ENCODE measurements around the gene RFFL.
"Not testable (repeated sequence)": the region's sequence is repeated elsewhere in the genome, so short reads cannot be mapped to it uniquely, and the experiment has no call there.

Gene RFFL

GRCh38 chr17:35046740-35047283 lies 16.7 kb downstream of the RFFL start:
- DNase-seq, result peak; percentile 13 to 86 (median 40)

- DNase-seq, result no peak
Observed at GRCh38 chr17:35046245-35046644, 17.3 kb downstream of the RFFL start.

- not testable (repeated sequence) for DNase-seq
Observed at GRCh38 chr17:35045458-35045979, 18.0 kb downstream of the RFFL start.

DNA sequence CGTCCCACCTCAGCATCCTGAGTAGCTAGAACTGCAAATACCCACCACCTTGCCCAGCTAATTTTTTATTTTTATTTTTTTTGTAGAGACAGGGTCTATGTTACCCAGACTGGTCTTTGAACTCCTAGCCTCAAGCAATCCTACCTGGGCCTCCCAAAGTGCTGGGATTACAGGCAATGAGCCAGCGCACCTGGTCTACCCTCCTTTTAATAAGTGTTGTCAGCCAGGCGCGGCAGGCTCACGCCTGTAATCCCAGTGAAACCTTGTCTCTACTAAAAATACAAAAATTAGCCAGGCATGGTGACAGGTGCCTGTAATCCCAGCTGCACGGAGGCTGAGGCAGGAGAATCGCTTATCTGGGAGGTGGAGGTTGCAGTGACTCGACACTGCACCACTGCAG lies 19.3 kb downstream of the RFFL start:
- no peak for DNase-seq

- DNase-seq, result no peak
Observed at GRCh38 chr17:35041390-35041789, 22.1 kb downstream of the RFFL start.

- DNase-seq, result no peak
Observed at GRCh38 chr17:35038453-35038852, 25.1 kb downstream of the RFFL start.

GRCh38 chr17:35030780-35031179 lies 32.7 kb downstream of the RFFL start:
- no peak for DNase-seq

- DNase-seq, result peak in 1 of 5 donors; percentile 9
Observed at GRCh38 chr17:35028531-35029262, 34.8 kb downstream of the RFFL start.

DNA sequence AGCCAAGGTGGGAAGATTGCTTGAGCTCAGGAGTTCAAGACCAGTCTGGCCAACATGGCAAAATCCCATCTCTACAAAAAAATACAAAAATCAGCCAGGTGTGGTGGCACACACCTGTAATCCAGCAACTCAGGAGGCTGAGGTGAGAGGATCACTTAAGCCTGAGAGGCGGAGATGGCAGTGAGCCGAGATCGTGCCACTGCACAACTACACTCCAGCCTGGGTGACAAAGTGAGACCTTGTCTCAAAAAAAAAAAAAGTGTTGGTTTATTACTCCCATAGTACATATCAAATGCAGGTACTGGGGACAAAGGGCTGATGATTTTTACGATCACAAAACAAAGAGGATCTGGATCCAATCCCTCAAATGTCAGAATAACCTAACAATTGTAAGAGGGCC lies 35.4 kb downstream of the RFFL start:
- DNase-seq, result not testable (repeated sequence)

DNA sequence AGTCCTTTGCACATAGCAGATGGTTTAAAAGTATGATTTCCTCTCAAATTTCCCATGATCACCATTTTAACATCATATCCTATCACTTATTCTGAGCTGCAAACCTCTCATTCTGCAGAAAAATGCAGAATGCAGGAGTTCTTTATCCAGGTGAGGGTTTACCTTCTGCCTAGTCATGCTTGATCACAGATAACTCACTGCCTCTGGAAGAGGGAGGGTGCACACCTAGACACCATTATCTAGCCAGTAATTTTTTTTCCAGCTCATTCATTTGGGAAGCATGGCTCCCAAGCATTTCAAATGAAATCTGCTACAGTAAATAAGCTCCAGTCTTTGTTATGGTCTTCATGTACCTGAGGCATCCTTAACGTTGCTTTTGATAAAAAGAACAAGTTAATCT lies 38.0 kb downstream of the RFFL start:
- DNase-seq, result no peak

- no peak for DNase-seq
Observed at GRCh38 chr17:35023538-35023937, 40.0 kb downstream of the RFFL start.

GRCh38 chr17:35022536-35023063 lies 40.9 kb downstream of the RFFL start:
- peak; percentile 41 to 89 (median 52) for DNase-seq

DNA sequence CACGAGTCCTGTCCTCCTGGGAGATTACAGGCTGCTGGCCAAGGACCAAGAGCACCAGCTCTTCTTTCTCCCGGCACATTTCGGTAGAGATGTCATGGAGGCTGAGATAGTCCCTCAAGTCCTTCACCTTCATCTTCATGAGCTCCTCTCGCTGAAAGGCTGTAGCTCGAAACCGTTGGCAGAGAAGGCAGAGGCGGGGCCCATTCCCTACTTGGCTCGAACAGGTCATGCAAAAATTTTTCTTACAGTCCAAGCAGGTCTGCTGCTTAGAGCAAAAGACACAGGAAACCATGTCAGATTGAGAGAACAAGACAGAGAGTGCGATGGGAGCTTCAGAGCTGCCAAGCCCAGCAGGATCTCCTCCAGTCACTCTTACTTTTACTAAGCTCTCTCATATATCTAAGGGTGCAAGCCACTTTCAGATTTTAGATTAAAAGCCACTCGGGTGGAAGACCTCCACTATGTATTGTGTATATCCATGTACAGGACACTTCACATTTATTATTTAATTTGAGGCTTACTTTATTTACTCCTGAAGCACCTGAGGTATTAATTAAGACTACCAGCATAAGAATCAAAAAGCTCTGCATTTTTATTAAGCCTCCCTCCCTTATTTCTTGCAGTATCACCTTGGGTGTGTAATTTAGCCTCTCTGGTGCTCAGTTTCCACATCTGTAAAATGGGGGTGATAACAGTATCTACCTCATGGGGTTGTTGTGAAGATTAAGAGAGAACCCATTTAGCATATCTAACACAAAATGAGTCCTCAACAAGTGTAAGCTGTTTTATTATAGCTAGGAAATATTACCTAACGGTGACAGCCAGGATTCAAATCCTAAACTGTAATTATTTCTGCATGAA lies 41.8 kb downstream of the RFFL start:
- DNase-seq, result peak in 1 of 5 donors; percentile 43

DNA sequence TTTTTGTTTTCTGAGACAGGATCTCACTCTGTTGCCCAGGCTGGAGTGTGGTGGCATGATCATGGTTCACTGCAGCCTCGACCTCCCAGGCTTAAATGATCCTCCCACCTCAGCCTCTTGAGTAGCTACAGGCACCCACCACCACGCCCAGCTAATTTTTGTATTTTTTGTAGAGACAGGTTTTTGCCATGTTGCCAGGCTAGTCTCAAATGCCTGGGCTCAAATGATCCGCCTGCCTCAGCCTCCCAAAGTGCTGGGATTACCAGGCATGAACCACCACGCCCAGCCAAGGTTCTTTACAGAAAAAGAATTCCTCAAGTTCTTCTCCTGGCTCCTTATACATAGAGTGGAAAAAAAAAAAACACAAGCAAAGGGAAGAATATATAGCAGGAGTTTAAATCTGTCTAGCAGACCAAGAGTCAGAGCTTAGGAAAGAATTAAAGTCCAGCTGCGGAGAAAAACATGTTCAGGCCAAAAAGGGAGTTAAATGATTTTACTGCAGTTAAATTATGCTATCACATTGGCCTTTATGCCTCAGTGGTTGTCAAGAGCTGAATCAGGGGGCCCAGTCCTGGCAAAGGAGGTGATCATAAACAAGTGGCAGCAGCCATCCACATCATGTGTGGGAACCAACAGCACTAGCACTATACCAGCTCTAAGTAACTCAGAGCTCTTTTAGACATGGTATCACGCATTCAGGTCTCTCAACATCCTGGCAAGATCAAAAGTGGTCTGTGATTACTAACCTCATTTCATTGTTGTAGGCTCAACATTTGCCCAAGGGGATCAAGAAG lies 43.9 kb downstream of the RFFL start:
- DNase-seq, result no peak

DNA sequence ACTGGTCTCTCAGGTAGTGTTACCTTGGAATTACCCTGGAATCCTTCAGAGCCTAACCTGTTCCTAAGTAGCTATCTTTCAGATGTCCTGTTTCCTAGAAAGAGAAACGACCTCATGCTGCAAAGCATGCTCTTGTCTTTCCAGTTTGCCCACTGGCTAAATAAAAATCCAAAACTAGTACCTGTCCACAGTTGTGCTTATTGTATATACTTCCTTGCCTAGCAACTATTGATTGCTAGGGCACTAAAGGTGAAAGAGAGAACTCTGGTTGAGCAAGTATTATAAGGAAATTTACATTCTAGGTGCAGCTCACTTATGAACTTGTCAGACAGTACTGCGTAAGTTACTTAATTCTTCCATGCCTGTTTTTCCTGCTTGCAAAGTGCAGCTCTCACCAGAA lies 44.7 kb downstream of the RFFL start:
- no peak for DNase-seq

- DNase-seq, result no peak
Observed at GRCh38 chr17:35017021-35017420, 46.5 kb downstream of the RFFL start.

- no peak for DNase-seq
Observed at GRCh38 chr17:35016369-35016768, 47.1 kb downstream of the RFFL start.

DNA sequence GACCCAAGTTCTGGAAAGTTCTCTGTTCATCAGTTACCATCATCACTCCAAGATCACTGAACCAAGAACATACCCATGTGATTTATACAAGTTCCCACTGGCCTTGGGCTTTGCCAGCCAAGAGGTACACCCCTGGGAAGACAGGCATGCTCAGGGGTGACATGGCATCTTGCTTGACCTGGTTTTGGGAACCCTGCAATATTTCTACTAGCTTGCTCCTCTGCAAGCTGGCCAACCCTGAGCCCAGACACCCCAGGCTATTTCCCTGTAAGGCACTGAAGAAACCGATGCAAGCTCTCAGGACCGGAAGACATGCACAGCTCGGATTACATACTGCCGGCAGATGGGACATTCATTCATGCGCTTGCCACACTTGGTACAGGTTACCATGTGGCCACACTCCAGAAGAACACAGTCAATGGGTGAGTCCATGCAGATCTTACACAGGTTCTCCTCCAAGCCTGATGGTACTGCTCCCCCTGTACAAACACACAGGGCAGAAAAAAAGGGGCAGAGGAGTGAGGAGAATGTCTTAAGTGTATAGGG lies 51.8 kb downstream of the RFFL start:
- no peak for DNase-seq

GRCh38 chr17:35010093-35010492 lies 53.4 kb downstream of the RFFL start:
- DNase-seq, result no peak

DNA sequence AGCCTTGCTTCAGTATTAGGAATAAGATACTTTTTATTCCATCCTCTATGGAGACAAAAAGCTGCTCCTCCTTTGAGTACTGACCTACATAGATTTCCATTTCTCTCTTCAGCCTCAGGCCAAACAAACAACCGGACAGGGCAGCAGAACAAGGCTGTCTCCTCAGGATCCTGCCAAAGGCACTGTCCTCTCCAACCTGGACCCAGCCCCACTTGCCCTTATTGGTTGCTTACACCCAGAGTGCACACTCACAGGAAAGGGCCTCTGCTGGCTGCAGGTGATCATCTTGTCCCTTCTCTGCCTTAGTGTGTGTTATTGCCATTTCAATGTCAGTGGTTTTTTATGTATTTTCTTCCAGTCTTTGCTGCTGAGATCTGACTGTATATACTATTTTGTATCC lies 56.5 kb downstream of the RFFL start:
- DNase-seq, result no peak

DNA sequence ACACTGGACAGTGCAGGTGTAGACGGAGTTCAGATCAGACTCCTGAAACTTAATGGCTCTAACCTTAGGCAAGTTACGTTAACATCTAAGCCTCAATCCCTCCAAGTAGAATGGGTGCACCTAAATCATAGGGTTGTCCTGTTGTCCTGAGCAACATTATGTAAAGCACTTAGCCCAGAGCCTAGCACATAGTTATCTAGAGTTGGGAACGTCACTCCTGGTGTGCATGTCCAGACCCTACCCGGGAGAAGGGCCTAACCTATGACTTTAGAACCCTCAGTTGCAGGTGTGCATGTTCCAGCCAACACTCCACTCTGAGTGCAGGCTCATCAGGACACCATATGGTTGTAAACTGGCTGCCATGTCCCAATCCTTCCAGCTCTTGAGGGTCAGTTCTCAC lies 57.2 kb downstream of the RFFL start:
- no peak for DNase-seq

GRCh38 chr17:35003778-35004177 lies 59.7 kb downstream of the RFFL start:
- DNase-seq, result no peak
